CD14-positive monocyte (primary cell): Measurements from ENCODE around the gene DENND4C. TPM values are rescaled to one million over a fixed set of nuclear protein-coding genes. Genes with fewer than 3 reads are reported as not detected.

ENCODE experiments used
- DNase-seq, 3 donors: peaks; one replicate each; pipeline ENCODE4 v3.0.0-alpha.2; 2011 to 2022
- H2AFZ ChIP-seq: 2 replicates; pipeline ENCODE4 v1.6.0; 2012; ENCODE audit warnings: mild to moderate bottlenecking, low read depth, low read length, inconsistent platforms; ENCODE audit not compliant: insufficient read depth, poor library complexity, severe bottlenecking
- H3K27ac ChIP-seq, 2 donors: 1 replicate in 1 of 2; 2 replicates in 1 of 2; pipeline ENCODE4 v1.5.1; 2012 to 2013; ENCODE audit warnings: low read length in 2 of 2, control low read depth in 1 of 2, inconsistent platforms in 1 of 2, low read depth in 1 of 2, mild to moderate bottlenecking in 1 of 2
- H3K27me3 ChIP-seq, 2 donors: one replicate each; pipeline versions ENCODE4 v1.6.0 to v1.6.1; 2011 to 2013; ENCODE audit warnings: low read length in 2 of 2; ENCODE audit not compliant: control insufficient read depth in 2 of 2, insufficient read depth in 2 of 2
- H3K36me3 ChIP-seq, 2 donors: replicated peaks in 1 of 2; 1 replicate in 1 of 2; 2 replicates in 1 of 2; pipeline versions ENCODE4 v1.5.1 to v1.6.1; 2012 to 2013; ENCODE audit warnings: low read length in 2 of 2, control low read depth in 1 of 2, inconsistent platforms in 1 of 2, mild to moderate bottlenecking in 1 of 2; ENCODE audit not compliant: insufficient read depth in 2 of 2, control insufficient read depth in 1 of 2
- H3K4me1 ChIP-seq, 2 donors: 1 replicate in 1 of 2; 2 replicates in 1 of 2; pipeline versions ENCODE4 v1.5.1 to v1.6.1; 2012 to 2013; ENCODE audit warnings: low read length in 2 of 2, control low read depth in 1 of 2, inconsistent platforms in 1 of 2, mild to moderate bottlenecking in 1 of 2, moderate library complexity in 1 of 2; ENCODE audit not compliant: insufficient read depth in 2 of 2, control insufficient read depth in 1 of 2
- H3K4me2 ChIP-seq: replicated peaks from 2 replicates; pipeline ENCODE3; 2012; ENCODE audit warnings: low read length, moderate library complexity, mild to moderate bottlenecking; ENCODE audit not compliant: poor library complexity, severe bottlenecking; ENCODE audit errors: extremely low read depth
- H3K4me3 ChIP-seq, 3 experiments: fragments of 200-600 bp in 1 of 3; sonication (generic) in 1 of 3; replicated peaks in 1 of 3; 1 replicate in 2 of 3; 2 replicates in 1 of 3; pipeline ENCODE4 v1.5.1; 2011 to 2013; ENCODE audit warnings: low read length in 3 of 3, mild to moderate bottlenecking in 3 of 3, control low read depth in 2 of 3, low read depth in 2 of 3, inconsistent platforms in 1 of 3, moderate library complexity in 1 of 3
- H3K79me2 ChIP-seq: 2 replicates; pipeline ENCODE4 v1.6.0; 2012; ENCODE audit warnings: mild to moderate bottlenecking, control low read depth, inconsistent platforms, low read length, moderate library complexity; ENCODE audit not compliant: insufficient read depth
- H3K9ac ChIP-seq: 2 replicates; pipeline ENCODE4 v1.6.0; 2017; ENCODE audit warnings: low read length, mild to moderate bottlenecking; ENCODE audit not compliant: insufficient read depth, poor library complexity, severe bottlenecking
- H3K9me3 ChIP-seq, 2 donors: replicated peaks in 1 of 2; 1 replicate in 1 of 2; 2 replicates in 1 of 2; pipeline versions ENCODE4 v1.5.1 to v1.6.1; 2012 to 2013; ENCODE audit warnings: low read length in 2 of 2, control low read depth in 1 of 2; ENCODE audit not compliant: control insufficient read depth in 1 of 2, insufficient read depth in 1 of 2
- H4K20me1 ChIP-seq: 2 replicates; pipeline ENCODE4 v1.6.0; 2012; ENCODE audit warnings: mild to moderate bottlenecking, low read length, control low read depth, moderate library complexity; ENCODE audit not compliant: insufficient read depth
- H3K27ac Mint-ChIP-seq, 7 donors: one replicate each; pipeline ENCODE4 v1.8.0; 2020; ENCODE audit warnings: mild to moderate bottlenecking in 7 of 7, mixed read lengths in 7 of 7, moderate library complexity in 6 of 7, inconsistent platforms in 2 of 7
- H3K27me3 Mint-ChIP-seq, 3 donors: one replicate each; pipeline ENCODE4 v1.8.0; 2021 to 2022; ENCODE audit warnings: low read depth in 3 of 3, mild to moderate bottlenecking in 3 of 3, mixed read lengths in 3 of 3, moderate library complexity in 3 of 3, inconsistent platforms in 1 of 3
- H3K36me3 Mint-ChIP-seq, 2 donors: one replicate each; pipeline ENCODE4 v1.8.0; 2020; ENCODE audit warnings: mixed read lengths in 2 of 2, inconsistent platforms in 1 of 2, mild to moderate bottlenecking in 1 of 2
- H3K4me1 Mint-ChIP-seq: one replicate; pipeline ENCODE4 v1.8.0; 2020; ENCODE audit warnings: mild to moderate bottlenecking, mixed read lengths
- H3K4me3 Mint-ChIP-seq, 2 donors: one replicate each; pipeline ENCODE4 v1.8.0; 2020; ENCODE audit warnings: mild to moderate bottlenecking in 2 of 2, mixed read lengths in 2 of 2, moderate library complexity in 1 of 2
- H3K9me3 Mint-ChIP-seq, 7 donors: one replicate each; pipeline ENCODE4 v1.8.0; 2020 to 2022; ENCODE audit warnings: mixed read lengths in 7 of 7, mild to moderate bottlenecking in 6 of 7, moderate library complexity in 6 of 7, inconsistent platforms in 2 of 7
- CTCF ChIP-seq: fragments of 200-600 bp; IDR thresholded peaks from one replicate; pipeline ENCODE4 v1.8.0; 2022; ENCODE audit warnings: antibody characterized with exemption, mild to moderate bottlenecking
- WGBS: methylation state at CpG from one replicate; pipeline ENCODE4 v1.1.5; 2013; ENCODE audit warnings: missing lambda C conversion rate; ENCODE audit not compliant: insufficient coverage; 5-methylcytosine and 5-hydroxymethylcytosine counted together
- intact Hi-C, 2 donors: fragments of 100-400 bp; cut with micrococcal nuclease; formaldehyde crosslinking; loops; one replicate each; pipeline versions ENCODE4 v1.15.0 to v1.15.1; 2023
- polyA plus RNA-seq, 3 donors: library from polyadenylated mRNA; depleted of rRNA in 1 of 3; unstranded in 2 of 3; stranded (reverse) in 1 of 3; fragments of 300-500 nt in 2 of 3; fragments of >200 nt in 1 of 3; fragmentation: Illumina TruSeq in 2 of 3; gene quantifications; 1 replicate in 2 of 3; 2 replicates in 1 of 3; pipeline ENCODE4 v1.2.3, GENCODE V29; 2012 to 2021

Gene DENND4C
- polyA plus RNA-seq, 3 donors, result 8.1 to 15.4 (median 12.7) TPM

- Histone ChIP-seq H3K4me1 (no peaks in the 10 kb centered on the region), H3K9ac (no peak overlapping the region), H3K4me3 (no peak overlapping the region), H3K79me2 (peaks cover 70% of the 10 kb centered on the region), H3K27ac (no peak overlapping the region), H3K36me3 (no peaks in the 10 kb centered on the region), H3K9me3 (no peaks in the 10 kb centered on the region), H3K27me3 (no peaks in the 10 kb centered on the region), H2AFZ (no peak overlapping the region), H4K20me1 (peaks cover 82% of the 10 kb centered on the region), H3K4me2 (no peak overlapping the region)
- no CpG with 5 or more reads among the region's 4 CpGs for WGBS
- H3K27me3 Mint-ChIP-seq, result peaks cover 0 to 1% (median 0%) of the 10 kb centered on the region in 3 donors
- intact Hi-C loops, result no loop called here
- H3K36me3 Mint-ChIP-seq, result peaks cover 2 to 15% of the 10 kb centered on the region in 2 donors
- no peak for DNase-seq
- H3K27ac Mint-ChIP-seq, result no peak overlapping the region
- H3K4me3 Mint-ChIP-seq, result no peak overlapping the region
- peaks cover 4% of the 10 kb centered on the region for H3K4me1 Mint-ChIP-seq
- H3K9me3 Mint-ChIP-seq, result no peaks in the 10 kb centered on the region
- no peak for TF ChIP-seq CTCF
These were observed 22.4 kb downstream of the DENND4C start for GRCh38 chr9:19252885-19253219.

GRCh38 chr9:19255112-19255511 is 24.6 kb downstream of the DENND4C start:
- H3K79me2 ChIP-seq, result peaks cover 57% of the 10 kb centered on the region
- TF ChIP-seq CTCF, result no peak

More at GRCh38 chr9:19255112-19255511, 24.6 kb downstream of the DENND4C start:
- H3K4me3 ChIP-seq, result no peak overlapping the region
- Mint-ChIP-seq H3K4me1 (peaks cover 6% of the 10 kb centered on the region), H3K9me3 (peaks cover 0 to 3% (median 0%) of the 10 kb centered on the region in 7 donors), H3K4me3 (no peak overlapping the region), H3K36me3 (peaks cover 2 to 11% of the 10 kb centered on the region in 2 donors), H3K27me3 (peaks cover 0 to 1% (median 0%) of the 10 kb centered on the region in 3 donors), H3K27ac (no peak overlapping the region)
- intact Hi-C loops, result no loop called here
- H3K36me3 ChIP-seq, result no peaks in the 10 kb centered on the region
- no peak overlapping the region for H3K4me2 ChIP-seq
- no peak overlapping the region for H2AFZ ChIP-seq
- H3K4me1 ChIP-seq, result no peaks in the 10 kb centered on the region
- H3K9me3 ChIP-seq, result no peaks in the 10 kb centered on the region
- no peak overlapping the region for H3K9ac ChIP-seq
- H3K27ac ChIP-seq, result no peak overlapping the region
- H4K20me1 ChIP-seq, result peaks cover 87% of the 10 kb centered on the region
- DNase-seq, result no peak
- H3K27me3 ChIP-seq, result no peaks in the 10 kb centered on the region
- 100% methylated on average over 2 of the region's 2 CpGs for WGBS
